Measurements from ENCODE around the gene PIGQ.

PIGQ gene

DNA sequence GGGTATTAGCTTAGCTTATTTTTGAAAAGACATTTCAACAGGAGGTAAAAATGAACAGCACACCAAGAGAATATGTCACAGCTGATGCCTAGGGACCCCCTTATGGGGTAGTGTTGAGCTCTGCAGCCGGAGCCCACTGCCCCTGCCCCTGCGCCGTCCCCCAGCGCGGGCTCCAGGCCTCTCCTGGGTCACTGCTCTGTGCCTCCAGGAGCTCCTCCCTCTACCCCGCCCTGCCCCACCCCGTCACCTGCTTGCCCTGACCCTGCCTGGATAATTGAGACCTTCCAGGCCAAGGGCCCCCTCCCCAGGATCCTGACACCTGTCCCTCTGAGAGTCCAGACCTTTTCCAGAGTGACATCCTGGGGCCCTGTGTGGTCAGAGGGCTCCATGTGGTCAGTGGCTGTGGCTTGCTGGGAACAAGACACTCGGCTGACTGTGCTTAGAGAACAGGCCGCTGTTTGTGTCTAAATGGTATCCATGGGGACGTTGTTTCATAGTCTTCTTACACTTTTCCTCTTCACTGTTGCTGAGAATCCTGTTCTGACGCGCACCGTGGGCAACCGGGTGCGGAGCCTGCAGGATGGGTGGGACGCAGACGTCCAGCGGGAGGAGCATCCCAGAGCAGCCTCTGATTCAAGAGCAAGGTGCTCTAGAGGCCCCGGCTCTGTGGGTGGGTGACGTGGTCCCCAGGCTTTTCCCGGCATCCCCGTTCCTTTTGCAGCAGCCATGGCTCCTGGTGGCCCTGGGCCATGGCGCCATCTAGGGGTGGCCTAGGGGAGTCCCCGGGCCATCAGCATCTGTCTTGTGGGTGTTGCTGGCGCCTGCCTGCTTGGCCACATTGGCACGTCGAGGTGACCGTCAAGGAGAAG, 41.0 kb downstream of the PIGQ start:
- DNase-seq: no peak

DNA sequence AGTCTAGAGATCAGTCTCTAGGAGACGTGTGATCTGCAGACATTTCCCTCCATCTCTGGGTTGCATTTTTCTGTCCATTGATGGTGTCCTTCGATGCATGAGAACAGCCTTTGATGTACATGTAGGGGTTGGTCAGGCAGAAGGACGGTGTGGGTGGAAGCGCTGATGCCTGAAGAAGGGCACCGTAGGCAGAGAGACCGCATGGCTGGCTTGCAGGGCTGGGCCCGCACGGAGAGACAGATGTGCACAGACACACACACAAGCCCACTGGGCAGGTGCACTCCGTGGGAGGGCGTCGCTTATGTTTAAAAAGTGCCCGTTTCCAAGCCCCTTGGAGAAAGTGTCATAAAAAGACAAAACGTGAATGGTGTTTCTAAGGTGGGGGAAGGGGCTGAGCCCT, 45.4 kb downstream of the PIGQ start:
- no peak for DNase-seq

DNA sequence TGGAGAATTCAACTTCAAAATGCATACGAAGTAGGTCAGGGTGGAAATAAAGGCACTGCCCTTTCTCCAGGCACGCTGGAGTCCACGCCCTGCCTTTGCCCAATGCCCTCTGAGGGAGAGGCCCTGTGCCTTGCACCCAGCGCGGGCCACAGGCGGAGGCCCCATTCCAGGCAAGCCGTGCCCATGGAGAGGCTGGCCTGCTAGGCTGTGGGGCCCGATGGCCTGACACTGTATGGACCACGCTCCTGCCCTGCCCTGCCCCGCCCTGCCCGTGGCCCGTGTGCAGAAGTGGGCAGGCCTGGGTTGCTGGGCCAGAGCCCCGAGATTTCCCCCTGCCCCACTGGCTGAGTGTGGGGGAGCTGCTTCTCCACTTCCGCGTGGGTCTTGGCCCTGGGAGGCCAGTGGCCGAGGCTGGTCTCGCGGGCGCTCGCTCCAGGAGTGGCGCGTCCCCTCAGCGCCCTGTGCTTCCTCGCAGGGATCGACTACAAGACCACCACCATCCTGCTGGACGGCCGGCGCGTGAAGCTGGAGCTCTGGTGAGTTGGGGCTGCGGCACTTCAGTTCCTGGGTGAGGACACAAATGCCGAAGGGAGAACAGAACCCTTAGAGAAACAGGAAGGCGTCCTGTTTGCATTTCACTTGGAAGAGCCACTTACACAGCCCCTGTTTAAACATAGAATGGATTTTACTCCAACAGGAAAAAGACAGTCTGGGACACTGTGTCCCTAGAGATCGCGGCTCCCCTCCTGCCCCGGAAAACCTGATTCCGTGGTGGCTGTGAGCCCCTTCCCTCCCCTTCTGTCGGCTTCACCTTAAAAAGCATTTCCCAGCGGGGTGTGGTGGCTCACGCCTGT, 47.2 kb downstream of the PIGQ start:
- DNase-seq: no peak

DNA sequence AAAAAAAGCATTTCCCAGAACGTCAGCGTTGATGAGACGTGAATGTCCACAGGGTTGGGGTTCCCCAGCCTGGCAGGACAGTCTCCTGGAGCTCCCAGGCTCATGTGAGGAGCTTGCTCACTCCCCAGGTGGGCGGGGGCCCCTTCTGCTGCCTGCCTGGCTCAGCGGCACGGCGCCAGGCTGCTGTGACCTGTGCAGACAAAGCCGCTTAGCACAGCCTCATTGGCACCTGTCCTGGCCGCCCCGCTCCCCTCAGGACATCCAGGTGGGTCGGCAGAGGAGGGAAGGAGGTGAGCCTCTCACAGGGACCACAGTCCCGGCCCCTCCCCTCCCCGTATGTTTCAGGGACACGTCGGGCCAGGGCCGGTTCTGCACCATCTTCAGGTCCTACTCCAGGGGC, 48.1 kb downstream of the PIGQ start:
- no peak for DNase-seq

DNA sequence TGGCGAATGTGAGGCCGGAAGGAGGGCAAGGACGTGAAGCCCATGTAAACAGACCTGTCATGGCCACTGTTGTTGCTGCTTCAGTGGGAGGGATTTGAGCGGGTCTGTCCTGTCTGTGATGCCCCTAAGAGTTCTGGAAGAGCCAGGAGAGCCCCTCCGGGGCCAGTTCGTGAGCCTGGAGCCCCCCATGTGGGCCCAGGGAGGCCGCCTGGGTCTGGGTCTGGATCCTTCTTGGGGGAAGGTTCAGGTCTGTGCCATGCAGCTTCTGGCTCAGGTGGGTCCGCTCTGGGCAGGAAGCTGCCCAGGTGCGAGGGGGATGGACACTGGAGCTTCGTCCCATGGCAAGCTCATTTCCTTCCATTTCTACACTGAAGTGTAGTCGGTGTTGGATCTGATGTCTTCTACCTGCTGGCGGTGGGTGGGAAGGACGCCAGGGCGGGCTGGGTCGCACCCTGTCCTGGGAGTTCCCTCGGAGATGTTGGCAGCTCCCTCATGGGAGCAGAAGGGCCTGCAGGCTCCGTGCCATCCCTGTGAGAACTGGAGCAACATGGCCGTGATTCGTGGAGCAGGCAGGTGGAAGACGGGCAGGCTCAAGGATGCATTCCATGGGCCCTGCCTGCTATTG, 49.8 kb downstream of the PIGQ start:
- DNase-seq: no peak

DNA sequence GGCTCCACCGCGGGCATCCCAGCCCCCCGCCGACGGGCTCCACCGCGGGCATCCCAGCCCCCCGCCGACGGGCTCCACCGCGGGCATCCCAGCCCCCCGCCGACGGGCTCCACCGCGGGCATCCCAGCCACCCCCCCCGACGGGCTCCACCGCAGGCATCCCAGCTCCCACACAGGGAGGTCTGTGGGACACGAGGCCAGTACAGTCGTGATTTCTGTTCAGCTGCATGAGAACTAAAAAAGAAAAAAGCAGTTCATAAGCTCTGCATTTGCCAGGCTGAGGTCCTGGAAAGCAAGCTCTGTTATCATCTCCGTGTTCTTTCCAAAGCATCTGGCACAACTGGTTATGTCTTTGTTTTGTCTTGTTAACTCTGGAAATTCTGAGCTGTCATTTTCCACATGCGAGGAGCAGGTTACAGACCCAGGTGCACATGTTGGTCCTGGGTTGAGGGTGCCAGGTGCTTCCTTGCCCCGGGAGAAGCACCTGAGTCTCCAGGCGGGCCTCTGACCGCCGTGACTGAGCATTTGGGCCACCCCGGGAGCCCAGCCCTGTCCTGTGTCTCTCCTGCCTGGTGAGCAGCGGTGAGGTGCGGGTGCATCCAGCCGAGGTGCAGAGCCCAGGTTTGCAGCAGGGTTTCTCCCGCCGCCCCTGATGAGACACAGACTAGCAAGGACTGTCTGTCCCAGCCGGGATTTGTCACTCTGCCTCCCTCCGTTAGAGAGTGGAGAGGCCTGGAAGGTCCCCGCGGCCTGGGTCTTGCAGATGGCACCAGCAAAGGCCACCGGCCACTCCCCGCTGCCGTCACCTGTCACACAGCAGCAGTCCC, 51.1 kb downstream of the PIGQ start:
- DNase-seq: no peak

DNA sequence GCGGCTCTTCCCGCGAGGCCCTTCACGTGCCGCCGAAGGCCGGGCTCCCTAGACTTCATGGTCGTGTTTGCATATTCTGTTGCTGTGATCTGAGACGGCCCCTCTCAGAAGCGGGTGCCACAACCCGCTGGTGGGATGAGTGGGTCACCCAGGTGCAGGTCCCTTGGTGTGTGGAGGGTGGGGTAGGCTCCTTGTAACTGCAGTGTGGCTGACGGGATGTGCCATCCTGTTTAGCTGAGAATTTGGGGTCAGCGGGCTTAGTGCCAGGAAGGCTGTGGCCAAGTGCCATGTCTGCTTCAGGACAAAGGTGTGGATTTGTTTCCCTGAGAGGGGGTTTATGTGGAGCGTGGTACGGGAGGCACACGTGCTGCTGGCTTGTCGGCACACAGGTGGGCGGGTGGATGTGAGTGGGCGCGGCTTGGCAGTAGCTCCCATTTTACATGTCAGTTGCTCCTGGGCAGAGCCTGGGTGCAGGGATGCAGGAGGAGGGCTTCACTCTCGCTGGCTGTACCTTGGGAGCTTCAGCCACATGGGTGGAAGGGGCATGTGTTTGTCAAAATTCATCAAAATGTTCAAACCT, 51.8 kb downstream of the PIGQ start:
- no peak for DNase-seq

DNA sequence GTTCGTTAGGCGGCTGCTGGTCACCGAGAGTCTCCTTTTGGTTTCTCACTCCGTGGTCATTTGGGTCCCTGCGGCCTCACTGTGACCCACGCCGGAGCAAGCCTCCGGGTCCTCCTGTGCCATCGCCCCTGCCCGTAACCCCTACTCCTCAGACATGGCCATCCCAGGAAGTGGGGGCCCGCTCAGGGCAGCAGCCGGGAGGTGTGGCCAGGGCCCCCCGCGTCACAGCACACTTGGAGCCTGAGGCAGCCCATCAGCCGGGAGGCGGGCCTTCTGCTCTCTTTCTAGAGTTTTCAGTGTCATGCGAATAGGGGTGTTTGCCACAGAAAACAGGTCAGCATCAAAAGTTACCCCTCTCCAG, 53.1 kb downstream of the PIGQ start:
- no peak for DNase-seq

DNA sequence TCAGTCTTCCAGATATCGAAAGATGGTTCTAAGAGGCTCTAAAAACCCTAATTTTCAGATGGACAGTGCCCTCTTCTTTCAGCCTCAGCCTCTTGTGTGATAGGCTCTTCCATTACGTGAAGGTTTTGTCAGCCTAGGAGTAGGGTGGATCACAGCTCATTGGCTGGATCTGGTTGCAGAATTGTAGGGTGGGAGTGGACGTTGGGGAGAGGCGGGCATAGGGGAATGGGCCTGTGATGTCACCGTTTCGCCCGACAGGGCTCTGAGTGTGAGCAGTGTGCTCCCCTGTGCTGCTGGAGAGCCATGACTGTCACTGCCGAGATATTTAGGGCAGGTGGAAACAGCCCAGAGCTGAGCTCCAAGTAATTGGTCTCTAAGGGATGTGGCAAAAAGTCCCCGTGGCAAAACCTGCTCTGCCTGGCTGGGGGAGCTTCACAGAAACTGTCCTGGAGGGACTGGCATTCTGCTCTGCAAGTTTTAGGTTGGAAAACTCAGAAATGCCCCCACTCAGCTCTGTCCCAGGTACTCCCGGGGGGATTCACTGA, 54.8 kb downstream of the PIGQ start:
- no peak for DNase-seq

DNA sequence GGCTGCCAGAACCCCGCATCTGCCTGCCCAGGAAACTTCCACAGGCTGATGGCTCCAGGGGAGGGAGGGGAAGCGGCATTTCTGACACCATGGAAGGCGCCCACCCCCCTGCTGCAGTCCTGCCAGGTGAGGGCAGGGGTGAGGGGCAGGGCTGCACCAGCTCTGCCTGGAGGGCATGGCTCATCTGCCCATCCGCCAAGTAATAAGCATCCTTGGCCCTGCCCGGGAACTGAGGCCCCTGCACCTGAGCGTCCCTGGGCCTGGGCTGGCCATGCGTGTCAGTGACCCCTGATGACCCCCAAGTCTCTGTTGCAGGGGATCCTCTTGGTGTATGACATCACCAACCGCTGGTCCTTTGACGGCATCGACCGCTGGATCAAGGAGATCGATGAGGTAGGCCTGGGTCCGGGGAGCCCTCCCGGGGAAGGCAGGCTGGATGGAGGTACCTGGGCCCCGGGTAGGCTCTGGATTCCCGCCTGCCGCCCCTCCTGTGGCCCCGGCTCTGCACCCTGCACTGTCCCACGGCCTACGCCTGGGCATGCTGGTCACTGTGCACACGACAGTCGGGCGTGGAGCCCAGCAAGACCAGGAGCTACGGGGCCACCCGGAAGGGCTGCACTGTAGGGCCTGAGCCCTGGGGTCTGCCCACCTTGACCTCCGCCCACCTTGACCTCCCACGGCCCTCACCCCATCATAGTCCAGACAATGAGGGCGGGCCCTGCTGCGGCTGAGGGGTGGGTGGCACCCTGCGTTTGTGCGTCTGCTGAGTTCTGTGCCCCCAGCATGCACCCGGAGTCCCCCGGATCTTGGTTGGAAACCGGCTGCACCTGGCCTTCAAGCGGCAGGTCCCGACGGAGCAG, 55.6 kb downstream of the PIGQ start:
- DNase-seq: no peak

DNA sequence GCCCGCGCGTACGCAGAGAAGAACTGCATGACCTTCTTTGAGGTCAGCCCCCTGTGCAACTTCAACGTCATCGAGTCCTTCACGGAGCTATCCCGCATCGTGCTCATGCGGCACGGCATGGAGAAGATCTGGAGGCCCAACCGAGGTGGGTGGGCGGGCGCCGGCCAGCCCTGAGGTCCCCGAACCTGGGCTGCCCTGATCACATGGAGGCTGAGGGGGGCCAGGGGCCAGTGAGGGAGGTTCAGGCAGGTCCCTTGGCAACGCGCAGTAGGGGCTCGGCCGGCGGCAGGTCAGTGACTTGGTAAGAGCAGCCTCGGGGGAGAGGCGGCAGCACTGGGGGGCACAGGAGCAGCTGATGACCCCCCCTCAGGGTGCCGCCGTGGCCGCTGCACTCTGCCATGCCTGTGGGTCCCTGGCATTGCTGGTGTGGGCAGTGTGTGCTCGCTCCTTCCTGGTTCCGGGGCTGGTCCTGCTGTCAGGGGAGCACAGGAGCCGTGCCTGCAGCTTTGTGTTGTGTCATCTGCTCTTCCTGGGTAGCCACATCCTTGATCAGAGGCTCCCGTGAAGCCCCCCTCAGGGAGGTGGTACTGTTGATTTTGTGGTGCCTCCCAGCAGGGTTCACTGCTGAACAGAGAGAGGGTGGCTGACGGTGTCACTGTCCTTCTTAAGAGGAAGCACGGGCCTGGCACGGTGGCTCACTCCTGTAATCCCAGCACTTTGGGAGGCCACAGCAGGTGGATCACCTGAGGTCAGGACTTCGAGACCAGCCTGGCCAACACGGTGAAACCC, 56.4 kb downstream of the PIGQ start:
- no peak for DNase-seq

DNA sequence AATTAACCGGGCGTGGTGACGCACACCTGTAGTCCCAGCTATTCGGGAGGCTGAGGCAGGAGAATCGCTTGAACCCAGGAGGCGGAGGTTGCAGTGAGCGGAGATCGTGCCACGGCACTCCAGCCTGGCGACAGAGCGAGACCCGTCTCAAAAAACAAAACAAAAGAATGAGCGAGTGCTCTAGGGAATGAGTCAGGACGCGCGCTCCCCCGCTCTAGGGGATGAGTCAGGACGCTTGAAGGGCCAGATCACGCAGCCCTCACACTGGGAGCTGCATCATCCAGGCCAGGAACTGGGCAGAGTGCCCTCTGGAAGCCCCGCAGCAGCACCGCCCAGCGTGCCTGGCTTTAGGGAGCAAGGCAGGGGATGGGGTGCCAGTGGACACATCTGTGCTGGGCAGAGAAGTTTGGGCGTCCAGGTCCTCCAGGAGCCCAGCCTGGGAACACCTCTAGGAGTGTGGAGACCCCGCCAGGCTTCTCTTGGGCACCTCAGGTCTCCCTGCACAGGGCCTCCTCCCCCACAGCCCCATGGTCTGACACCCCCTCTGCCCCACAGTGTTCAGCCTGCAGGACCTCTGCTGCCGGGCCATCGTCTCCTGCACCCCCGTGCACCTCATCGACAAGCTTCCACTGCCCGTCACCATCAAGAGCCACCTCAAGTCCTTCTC, 57.2 kb downstream of the PIGQ start:
- DNase-seq: peak; percentile 91

DNA sequence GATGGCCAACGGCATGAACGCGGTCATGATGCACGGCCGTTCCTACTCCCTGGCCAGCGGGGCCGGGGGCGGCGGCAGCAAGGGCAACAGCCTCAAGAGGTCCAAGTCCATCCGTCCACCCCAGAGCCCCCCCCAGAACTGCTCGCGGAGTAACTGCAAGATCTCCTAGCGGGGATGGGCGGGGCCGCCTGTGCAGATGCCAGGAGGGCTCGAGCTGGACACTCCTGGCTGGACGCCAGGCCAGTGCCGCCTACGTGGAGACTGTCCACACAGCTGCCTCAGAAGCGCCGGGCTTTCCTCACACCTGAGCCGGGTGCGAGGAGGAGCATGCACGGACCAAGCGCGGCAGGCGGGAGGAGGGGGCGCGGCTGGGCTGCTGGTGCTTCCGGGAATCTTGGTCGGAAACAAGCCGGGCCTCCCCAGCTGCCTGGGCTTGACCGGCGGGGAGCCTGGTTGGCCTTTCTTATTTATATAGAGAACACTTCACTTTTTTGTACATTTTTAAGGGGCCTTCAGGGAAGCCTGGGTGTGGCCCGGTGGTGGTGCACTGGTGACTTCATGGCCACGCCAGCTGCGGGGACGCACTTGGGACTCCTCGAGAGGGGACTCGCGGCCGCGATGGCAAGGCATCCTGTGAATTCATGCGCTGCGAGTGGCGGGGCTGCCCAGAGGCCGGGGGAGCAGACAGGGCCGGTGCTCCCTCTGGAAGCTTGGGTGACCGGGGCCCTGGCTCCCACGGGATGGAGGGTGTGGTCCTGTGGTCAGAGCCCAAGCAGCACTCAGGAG, 57.9 kb downstream of the PIGQ start:
- DNase-seq: no peak

DNA sequence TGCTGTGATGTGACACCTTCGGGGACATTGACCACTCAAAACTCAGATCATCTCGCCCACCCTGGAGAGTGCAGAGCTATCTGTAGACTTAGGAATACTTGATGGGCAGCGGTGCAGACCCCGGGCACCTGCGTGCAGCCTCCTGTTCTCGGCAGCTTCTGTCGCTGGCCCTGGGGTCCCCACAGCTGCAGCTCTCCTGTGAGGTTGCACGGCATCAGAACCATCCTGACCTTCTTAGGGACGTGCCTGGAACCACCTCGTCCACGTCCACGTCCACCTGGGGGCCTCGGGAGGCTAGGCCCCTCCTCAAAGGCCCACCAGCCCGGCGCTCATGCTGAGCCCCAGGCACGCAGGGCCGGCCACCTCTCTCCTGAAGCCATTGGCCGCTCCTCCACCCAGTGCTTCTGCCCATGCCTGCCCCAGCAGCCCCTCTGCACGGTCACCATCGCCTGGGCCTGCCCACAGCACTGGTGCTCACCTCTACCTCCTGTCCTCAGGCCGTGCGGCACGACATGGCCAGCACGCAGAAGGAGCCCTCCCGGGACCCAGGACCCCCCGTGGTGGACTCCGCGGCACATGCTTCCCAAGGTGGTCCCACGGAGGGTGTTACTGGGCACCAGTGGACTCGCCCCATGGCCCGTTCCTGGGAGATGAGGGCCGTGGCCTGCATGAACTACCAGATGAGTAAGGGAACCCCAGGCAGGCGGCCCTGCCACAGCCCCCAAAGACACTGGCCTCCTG, 58.7 kb downstream of the PIGQ start:
- no peak for DNase-seq

DNA sequence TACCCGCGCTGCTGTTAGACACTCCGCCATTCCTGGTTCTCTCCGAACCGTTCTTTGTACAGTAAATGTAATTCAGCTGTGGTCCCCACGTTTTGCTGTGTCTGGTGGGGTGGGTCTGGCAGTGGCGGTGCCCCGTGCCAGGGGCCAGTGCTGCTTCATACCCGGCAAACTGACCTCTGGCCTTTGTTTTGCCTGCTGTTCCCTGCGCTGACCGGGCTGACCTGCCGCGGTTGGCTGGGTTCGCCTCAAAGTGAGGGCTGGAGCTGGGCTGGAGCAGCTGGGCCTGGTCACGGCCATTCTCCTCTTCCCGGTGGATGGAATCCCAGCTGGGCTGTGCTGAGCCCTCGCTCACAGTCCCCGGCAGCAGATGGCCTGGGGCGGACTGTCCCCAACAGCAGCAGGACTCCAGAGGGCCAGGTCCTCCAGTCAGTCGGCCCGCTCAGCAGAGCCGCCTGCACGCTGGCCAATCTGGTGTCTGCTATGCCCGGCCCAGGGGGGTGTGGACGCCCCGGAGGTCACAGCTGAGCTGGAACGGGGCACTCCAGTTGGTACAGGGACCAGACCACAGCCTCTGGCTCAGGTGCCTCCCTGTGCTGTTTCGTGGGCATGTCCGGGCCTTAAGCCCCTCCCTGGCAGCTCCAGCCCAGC, 59.5 kb downstream of the PIGQ start:
- DNase-seq: no peak

DNA sequence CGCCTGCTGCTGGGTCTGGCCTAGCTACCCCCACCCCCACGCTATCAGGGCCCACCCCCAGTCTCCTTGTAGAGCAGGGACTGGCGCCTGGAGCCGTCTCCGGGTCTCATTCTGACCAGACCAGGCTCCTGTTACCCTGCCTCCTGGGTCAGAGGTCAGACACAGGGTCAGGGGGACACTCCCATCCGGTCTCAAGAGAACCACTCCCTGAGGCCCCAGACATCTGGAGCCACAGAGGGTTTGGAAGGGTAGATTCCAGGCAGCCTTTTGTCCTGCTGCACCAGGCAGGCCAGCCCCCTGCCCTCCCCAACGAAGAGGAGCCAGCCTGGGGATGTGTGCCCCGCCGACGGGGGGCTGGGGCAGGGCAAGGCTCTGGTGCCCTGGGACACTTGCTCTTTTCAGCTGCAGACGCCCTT, 60.1 kb downstream of the PIGQ start:
- DNase-seq: no peak

DNA sequence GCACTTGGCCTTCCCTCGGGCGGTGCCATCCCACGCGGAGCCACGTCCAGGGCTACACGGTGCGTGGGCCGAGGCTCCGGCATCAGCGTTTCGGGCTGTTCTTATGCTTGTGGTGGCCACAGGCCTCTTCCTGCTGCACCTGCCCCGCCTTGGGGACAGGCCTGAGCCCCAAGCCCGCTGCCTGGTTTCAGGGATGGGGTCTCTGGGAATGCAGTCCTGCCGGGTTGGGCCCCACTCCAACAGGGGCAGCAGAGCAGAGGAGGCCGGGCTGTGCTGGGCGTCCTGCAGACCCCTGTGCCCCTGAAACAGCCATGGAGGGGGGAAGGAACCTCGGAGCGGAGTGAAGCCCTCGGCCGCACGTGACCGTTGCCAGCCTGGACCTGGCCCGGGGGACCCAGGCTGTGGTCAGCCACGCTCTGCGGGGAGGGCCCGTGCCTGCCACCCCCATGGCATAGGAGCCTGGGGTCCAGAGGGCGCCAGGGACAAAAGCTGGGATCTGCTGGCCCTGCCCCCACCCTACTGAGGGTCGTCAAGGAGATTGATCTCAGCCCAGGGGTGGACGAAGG, 60.6 kb downstream of the PIGQ start:
- no peak for DNase-seq

Measured in T1000 (cell line).